Measurements from ENCODE around the gene TPCN2. TPM values are rescaled to one million over a fixed set of nuclear protein-coding genes. Genes with fewer than 3 reads are reported as not detected.

The TPCN2 gene
- total and polyA plus RNA-seq, 9 of the 15 experiments (the other 6 are each of a cell fraction or from before 2014, with no cell fraction given), result 0.66 to 10.2 (median 4.6) TPM

DNA sequence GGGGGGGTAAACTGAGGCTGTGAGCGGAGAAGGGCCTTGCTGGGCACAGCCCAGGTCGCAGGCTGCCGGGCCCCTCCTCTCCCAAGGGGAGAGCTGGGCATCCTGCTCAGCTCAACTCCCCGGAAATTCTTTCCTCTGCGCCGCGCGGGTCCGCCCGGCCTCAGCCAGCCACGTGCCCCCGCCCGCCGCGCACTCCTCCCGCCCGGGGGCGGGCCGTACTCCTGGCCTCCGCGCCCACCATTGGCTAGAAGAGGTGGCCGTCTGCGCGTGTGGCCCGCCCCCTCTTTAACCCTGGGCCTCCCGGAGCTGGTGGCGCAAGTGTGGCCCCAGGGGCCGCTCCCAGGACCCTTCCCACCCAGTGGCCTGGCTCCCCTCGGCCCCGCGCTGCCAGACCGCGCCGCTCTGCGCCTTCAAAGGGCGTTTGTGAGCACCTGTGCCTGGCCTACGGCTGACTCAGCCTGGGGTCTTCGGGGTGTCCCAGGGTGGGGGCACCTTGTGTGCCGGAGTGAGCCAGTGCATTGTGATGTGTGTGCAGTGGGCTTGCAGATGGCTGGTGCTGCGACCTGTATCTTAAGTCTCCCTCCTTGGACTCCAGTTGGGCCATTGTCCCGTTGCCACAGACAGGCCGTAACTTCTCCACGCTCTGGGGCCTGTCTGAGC, 37.6 kb upstream of the TPCN2 start (continued):
- TF ChIP-seq, protein P1, sequence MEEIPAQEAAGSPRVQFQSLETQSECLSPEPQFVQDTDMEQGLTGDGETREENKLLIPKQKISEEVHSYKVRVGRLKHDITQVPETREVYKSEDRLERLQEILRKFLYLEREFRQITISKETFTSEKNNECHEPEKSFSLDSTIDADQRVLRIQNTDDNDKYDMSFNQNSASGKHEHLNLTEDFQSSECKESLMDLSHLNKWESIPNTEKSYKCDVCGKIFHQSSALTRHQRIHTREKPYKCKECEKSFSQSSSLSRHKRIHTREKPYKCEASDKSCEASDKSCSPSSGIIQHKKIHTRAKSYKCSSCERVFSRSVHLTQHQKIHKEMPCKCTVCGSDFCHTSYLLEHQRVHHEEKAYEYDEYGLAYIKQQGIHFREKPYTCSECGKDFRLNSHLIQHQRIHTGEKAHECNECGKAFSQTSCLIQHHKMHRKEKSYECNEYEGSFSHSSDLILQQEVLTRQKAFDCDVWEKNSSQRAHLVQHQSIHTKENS (CRISPR knock-in tag; IDR thresholded peaks at IDR 0.05), result no peak
- TF ChIP-seq NFATC3 (IDR thresholded peaks at IDR 0.05) (no peak), MAFF (IDR thresholded peaks at IDR 0.05; ENCODE audit: low read length) (no peak), ZNF408 (CRISPR knock-in tag; IDR thresholded peaks at IDR 0.05; ENCODE audit: low read depth) (no peak), MAFK (IDR thresholded peaks at IDR 0.05; ENCODE audit: low read length) (no peak), ATF7 (IDR thresholded peaks at IDR 0.05) (0 out of 2 replicates have a peak, but pooled peaks have one; percentile 26), ZNF445 (CRISPR knock-in tag; IDR thresholded peaks at IDR 0.05; ENCODE audit: low read depth) (no peak)
- TF ChIP-seq, protein P2, sequence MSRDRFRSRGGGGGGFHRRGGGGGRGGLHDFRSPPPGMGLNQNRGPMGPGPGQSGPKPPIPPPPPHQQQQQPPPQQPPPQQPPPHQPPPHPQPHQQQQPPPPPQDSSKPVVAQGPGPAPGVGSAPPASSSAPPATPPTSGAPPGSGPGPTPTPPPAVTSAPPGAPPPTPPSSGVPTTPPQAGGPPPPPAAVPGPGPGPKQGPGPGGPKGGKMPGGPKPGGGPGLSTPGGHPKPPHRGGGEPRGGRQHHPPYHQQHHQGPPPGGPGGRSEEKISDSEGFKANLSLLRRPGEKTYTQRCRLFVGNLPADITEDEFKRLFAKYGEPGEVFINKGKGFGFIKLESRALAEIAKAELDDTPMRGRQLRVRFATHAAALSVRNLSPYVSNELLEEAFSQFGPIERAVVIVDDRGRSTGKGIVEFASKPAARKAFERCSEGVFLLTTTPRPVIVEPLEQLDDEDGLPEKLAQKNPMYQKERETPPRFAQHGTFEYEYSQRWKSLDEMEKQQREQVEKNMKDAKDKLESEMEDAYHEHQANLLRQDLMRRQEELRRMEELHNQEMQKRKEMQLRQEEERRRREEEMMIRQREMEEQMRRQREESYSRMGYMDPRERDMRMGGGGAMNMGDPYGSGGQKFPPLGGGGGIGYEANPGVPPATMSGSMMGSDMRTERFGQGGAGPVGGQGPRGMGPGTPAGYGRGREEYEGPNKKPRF (IDR thresholded peaks at IDR 0.05; ENCODE audit: low read depth, low read length), result no peak
- TF ChIP-seq, protein P3, sequence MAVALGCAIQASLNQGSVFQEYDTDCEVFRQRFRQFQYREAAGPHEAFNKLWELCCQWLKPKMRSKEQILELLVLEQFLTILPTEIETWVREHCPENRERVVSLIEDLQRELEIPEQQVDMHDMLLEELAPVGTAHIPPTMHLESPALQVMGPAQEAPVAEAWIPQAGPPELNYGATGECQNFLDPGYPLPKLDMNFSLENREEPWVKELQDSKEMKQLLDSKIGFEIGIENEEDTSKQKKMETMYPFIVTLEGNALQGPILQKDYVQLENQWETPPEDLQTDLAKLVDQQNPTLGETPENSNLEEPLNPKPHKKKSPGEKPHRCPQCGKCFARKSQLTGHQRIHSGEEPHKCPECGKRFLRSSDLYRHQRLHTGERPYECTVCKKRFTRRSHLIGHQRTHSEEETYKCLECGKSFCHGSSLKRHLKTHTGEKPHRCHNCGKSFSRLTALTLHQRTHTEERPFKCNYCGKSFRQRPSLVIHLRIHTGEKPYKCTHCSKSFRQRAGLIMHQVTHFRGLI (CRISPR knock-in tag; IDR thresholded peaks at IDR 0.05), result no peak
- TF ChIP-seq, protein P4, sequence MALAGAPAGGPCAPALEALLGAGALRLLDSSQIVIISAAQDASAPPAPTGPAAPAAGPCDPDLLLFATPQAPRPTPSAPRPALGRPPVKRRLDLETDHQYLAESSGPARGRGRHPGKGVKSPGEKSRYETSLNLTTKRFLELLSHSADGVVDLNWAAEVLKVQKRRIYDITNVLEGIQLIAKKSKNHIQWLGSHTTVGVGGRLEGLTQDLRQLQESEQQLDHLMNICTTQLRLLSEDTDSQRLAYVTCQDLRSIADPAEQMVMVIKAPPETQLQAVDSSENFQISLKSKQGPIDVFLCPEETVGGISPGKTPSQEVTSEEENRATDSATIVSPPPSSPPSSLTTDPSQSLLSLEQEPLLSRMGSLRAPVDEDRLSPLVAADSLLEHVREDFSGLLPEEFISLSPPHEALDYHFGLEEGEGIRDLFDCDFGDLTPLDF (CRISPR knock-in tag; IDR thresholded peaks at IDR 0.05), result no peak
- TF ChIP-seq, protein P5, sequence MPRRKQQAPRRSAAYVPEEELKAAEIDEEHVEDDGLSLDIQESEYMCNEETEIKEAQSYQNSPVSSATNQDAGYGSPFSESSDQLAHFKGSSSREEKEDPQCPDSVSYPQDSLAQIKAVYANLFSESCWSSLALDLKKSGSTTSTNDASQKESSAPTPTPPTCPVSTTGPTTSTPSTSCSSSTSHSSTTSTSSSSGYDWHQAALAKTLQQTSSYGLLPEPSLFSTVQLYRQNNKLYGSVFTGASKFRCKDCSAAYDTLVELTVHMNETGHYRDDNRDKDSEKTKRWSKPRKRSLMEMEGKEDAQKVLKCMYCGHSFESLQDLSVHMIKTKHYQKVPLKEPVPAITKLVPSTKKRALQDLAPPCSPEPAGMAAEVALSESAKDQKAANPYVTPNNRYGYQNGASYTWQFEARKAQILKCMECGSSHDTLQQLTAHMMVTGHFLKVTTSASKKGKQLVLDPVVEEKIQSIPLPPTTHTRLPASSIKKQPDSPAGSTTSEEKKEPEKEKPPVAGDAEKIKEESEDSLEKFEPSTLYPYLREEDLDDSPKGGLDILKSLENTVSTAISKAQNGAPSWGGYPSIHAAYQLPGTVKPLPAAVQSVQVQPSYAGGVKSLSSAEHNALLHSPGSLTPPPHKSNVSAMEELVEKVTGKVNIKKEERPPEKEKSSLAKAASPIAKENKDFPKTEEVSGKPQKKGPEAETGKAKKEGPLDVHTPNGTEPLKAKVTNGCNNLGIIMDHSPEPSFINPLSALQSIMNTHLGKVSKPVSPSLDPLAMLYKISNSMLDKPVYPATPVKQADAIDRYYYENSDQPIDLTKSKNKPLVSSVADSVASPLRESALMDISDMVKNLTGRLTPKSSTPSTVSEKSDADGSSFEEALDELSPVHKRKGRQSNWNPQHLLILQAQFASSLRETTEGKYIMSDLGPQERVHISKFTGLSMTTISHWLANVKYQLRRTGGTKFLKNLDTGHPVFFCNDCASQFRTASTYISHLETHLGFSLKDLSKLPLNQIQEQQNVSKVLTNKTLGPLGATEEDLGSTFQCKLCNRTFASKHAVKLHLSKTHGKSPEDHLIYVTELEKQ (CRISPR knock-in tag; IDR thresholded peaks at IDR 0.05), result no peak

All from K562 (cell line).